B cell (primary cell): ENCODE data around the gene CAMSAP2. TPM values are rescaled to one million over a fixed set of nuclear protein-coding genes. Genes with fewer than 3 reads are reported as not detected.

Experiments
- ATAC-seq: fragments of 200-7000 bp; cut with Tn5 transposase; one replicate; pipeline ENCODE4 v1.10.0; 2021; ENCODE audit warnings: low read depth, mild to moderate bottlenecking, moderate number of reproducible peaks, moderate library complexity
- CTCF ChIA-PET: fragments of 350-600 bp; sonication (Branson Sonifier 250); formaldehyde crosslinking; loops from one replicate; lab custom pipeline; 2021; ENCODE audit warnings: antibody characterized with exemption, inconsistent platforms; lab: Charles Lee
- POLR2A ChIA-PET: fragments of 350-600 bp; sonication (Branson Sonifier 250); formaldehyde crosslinking; loops from one replicate; lab custom pipeline; 2021; ENCODE audit warnings: antibody characterized with exemption; lab: Charles Lee
- DNase-seq: peaks from one replicate; pipeline ENCODE4 v3.0.0; 2013
- H2AFZ ChIP-seq: 2 replicates; pipeline ENCODE4 v1.6.1; 2012; ENCODE audit warnings: mild to moderate bottlenecking, low read depth, low read length; ENCODE audit not compliant: insufficient read depth, poor library complexity, severe bottlenecking
- H3K27ac ChIP-seq, 2 donors: 1 replicate in 1 of 2; 2 replicates in 1 of 2; pipeline ENCODE4 v1.5.1; 2012 to 2013; ENCODE audit warnings: low read length in 2 of 2, mild to moderate bottlenecking in 2 of 2, moderate library complexity in 1 of 2
- H3K27me3 ChIP-seq, 4 experiments: fragments of 200-600 bp in 1 of 4; sonication (generic) in 1 of 4; replicated peaks in 1 of 4; 1 replicate in 2 of 4; 2 replicates in 2 of 4; pipeline versions ENCODE4 v1.6.1 to v1.7.0; 2013 to 2016; ENCODE audit warnings: low read length in 3 of 4, mild to moderate bottlenecking in 2 of 4, mixed read lengths in 1 of 4, moderate library complexity in 1 of 4; ENCODE audit not compliant: insufficient read depth in 4 of 4, control insufficient read depth in 3 of 4; ENCODE audit errors: control extremely low read depth in 1 of 4
- H3K36me3 ChIP-seq, 2 experiments: replicated peaks in 1 of 2; 1 replicate in 1 of 2; 2 replicates in 1 of 2; pipeline versions ENCODE4 v1.6.1 to v1.7.1; 2013; ENCODE audit warnings: low read length in 1 of 2; ENCODE audit not compliant: insufficient read depth in 2 of 2, control insufficient read depth in 1 of 2; ENCODE audit errors: control extremely low read depth in 1 of 2, extremely low read depth in 1 of 2
- H3K4me1 ChIP-seq, 2 donors: fragments of 200-600 bp in 1 of 2; sonication (generic) in 1 of 2; 1 replicate in 1 of 2; 2 replicates in 1 of 2; pipeline versions ENCODE4 v1.5.1 to v1.6.1; 2013 to 2017; ENCODE audit warnings: low read length in 2 of 2; ENCODE audit not compliant: control insufficient read depth in 2 of 2, insufficient read depth in 2 of 2
- H3K4me2 ChIP-seq: replicated peaks from 2 replicates; pipeline ENCODE3; 2012; ENCODE audit warnings: mild to moderate bottlenecking, low read depth, low read length; ENCODE audit not compliant: poor library complexity, severe bottlenecking
- H3K4me3 ChIP-seq, 5 experiments: fragments of 200-600 bp in 1 of 5; sonication (generic) in 1 of 5; 1 replicate in 3 of 5; 2 replicates in 2 of 5; pipeline versions ENCODE4 v1.5.1 to v1.7.0; 2011 to 2016; ENCODE audit warnings: low read length in 4 of 5, mild to moderate bottlenecking in 4 of 5, low read depth in 2 of 5, control low read depth in 1 of 5, moderate library complexity in 1 of 5; ENCODE audit not compliant: insufficient read depth in 1 of 5; ENCODE audit errors: control extremely low read depth in 1 of 5, extremely low read depth in 1 of 5
- H3K79me2 ChIP-seq: fragments of 200-600 bp; sonication (generic); one replicate; pipeline ENCODE4 v1.6.0; 2016; ENCODE audit warnings: low read length; ENCODE audit not compliant: control insufficient read depth, insufficient read depth
- H3K9ac ChIP-seq: fragments of 200-600 bp; sonication (generic); 2 replicates; pipeline ENCODE4 v1.6.1; 2017; ENCODE audit warnings: mild to moderate bottlenecking, low read length, moderate library complexity
- H3K9me3 ChIP-seq, 3 donors: one replicate each; pipeline versions ENCODE4 v1.6.1 to v1.7.1; 2013; ENCODE audit warnings: low read length in 2 of 3; ENCODE audit not compliant: control insufficient read depth in 2 of 3, insufficient read depth in 1 of 3; ENCODE audit errors: control extremely low read depth in 1 of 3
- H4K20me1 ChIP-seq: 2 replicates; pipeline ENCODE4 v1.6.0; 2012; ENCODE audit warnings: mild to moderate bottlenecking, low read length; ENCODE audit not compliant: insufficient read depth, control insufficient read depth, poor library complexity, severe bottlenecking
- H3K27ac Mint-ChIP-seq: one replicate; pipeline ENCODE4 v1.8.0; 2021; ENCODE audit warnings: mixed read lengths
- H3K27me3 Mint-ChIP-seq: one replicate; pipeline ENCODE4 v1.8.0; 2021; ENCODE audit warnings: mixed read lengths
- H3K4me1 Mint-ChIP-seq: one replicate; pipeline ENCODE4 v1.8.0; 2021; ENCODE audit warnings: mixed read lengths
- H3K4me3 Mint-ChIP-seq: one replicate; pipeline ENCODE4 v1.8.0; 2021; ENCODE audit warnings: mixed read lengths
- H3K9me3 Mint-ChIP-seq: one replicate; pipeline ENCODE4 v1.8.0; 2022; ENCODE audit warnings: mixed read lengths; ENCODE audit not compliant: insufficient read depth
- EZH2 ChIP-seq: IDR thresholded peaks from 2 replicates; pipeline ENCODE4 v1.6.1; 2012; ENCODE audit warnings: borderline replicate concordance, low read depth, mild to moderate bottlenecking, moderate library complexity, low read length; ENCODE audit not compliant: insufficient read depth, poor library complexity, severe bottlenecking
- WGBS: methylation state at CpG from one replicate; pipeline ENCODE4 v1.1.5; 2013; ENCODE audit warnings: missing lambda C conversion rate; ENCODE audit not compliant: insufficient coverage; 5-methylcytosine and 5-hydroxymethylcytosine counted together
- intact Hi-C: fragments of 100-400 bp; cut with micrococcal nuclease; formaldehyde crosslinking; loops from one replicate; pipeline ENCODE4 v1.10.0; 2022
- polyA plus RNA-seq: library from polyadenylated mRNA; depleted of rRNA; stranded (reverse); fragments of >200 nt; gene quantifications from 2 replicates; pipeline ENCODE4 v1.2.3, GENCODE V29; 2012
- total RNA-seq, 2 donors: library from RNA; stranded (reverse); fragments of 120-200 nt in 1 of 2; gene quantifications; 1 replicate in 1 of 2; 2 replicates in 1 of 2; pipeline versions ENCODE4 v1.2.3 to v1.2.4, GENCODE V29; 2013 to 2022
- TF ChIP-seq, protein P1 (sequence below): fragments of 200-600 bp; IDR thresholded peaks from one replicate; pipeline ENCODE4 v1.8.0; 2022; ENCODE audit warnings: antibody characterized with exemption, mild to moderate bottlenecking

The CAMSAP2 gene
- total and polyA plus RNA-seq, 2 donors (not counting 1 experiment from before 2014, with no cell fraction given): 0.10 to 2.1 TPM

- Histone ChIP-seq H3K4me1 (peaks cover 14 to 16% of the 10 kb centered on the region in 2 donors), H4K20me1 (no peaks in the 10 kb centered on the region), H3K9me3 (no peaks in the 10 kb centered on the region), H3K79me2 (no peaks in the 10 kb centered on the region), H2AFZ (no peak overlapping the region), H3K4me3 (no peak overlapping the region), H3K27me3 (peaks cover 0 to 22% (median 4%) of the 10 kb centered on the region in 4 experiments), H3K27ac (no peak overlapping the region), H3K9ac (no peak overlapping the region), H3K36me3 (no peaks in the 10 kb centered on the region), H3K4me2 (no peak overlapping the region)
- DNase-seq (no peak), ATAC-seq (no peak)
- peaks cover 14% of the 10 kb centered on the region for H3K27me3 Mint-ChIP-seq
- H3K4me3 Mint-ChIP-seq: no peak overlapping the region
- H3K27ac Mint-ChIP-seq: no peak overlapping the region
- 94% methylated on average over 2 of the region's 6 CpGs for WGBS
- ChIA-PET POLR2A (no interaction called here), CTCF (interaction anchor here (0.5 to 1.2 kb wide), 2 partner anchors 10 to 896 kb away, joined by 3 to 5 read pairs; no protein-coding TSS in a partner anchor)
- TF ChIP-seq EZH2: no peak
- TF ChIP-seq, protein P1, sequence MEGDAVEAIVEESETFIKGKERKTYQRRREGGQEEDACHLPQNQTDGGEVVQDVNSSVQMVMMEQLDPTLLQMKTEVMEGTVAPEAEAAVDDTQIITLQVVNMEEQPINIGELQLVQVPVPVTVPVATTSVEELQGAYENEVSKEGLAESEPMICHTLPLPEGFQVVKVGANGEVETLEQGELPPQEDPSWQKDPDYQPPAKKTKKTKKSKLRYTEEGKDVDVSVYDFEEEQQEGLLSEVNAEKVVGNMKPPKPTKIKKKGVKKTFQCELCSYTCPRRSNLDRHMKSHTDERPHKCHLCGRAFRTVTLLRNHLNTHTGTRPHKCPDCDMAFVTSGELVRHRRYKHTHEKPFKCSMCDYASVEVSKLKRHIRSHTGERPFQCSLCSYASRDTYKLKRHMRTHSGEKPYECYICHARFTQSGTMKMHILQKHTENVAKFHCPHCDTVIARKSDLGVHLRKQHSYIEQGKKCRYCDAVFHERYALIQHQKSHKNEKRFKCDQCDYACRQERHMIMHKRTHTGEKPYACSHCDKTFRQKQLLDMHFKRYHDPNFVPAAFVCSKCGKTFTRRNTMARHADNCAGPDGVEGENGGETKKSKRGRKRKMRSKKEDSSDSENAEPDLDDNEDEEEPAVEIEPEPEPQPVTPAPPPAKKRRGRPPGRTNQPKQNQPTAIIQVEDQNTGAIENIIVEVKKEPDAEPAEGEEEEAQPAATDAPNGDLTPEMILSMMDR: no peak
- peaks cover 20% of the 10 kb centered on the region for H3K4me1 Mint-ChIP-seq
- intact Hi-C loops: no loop called here
- no peaks in the 10 kb centered on the region for H3K9me3 Mint-ChIP-seq
These were observed 139.3 kb downstream of the CAMSAP2 start for GRCh38 chr1:200877839-200878551.

DNA sequence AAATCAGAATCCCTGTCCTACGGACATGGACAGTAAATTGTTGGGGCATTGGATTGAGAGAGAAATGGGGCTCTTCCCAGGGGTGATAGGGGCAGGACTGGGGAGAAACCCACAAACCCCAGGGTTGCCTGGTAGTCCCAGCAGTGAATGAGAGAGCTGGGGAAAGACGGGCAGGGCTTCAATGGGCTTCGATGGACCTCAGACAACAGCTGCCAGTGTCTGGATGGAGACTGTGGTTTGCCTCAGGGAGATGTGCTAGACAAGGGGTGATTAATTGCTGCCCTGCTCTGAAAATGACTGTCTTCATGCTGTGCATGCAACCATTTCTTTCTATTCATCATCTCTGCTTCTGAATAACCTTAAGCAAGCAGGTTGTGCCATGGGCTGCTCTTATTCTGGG, 141.5 kb downstream of the CAMSAP2 start:
- Mint-ChIP-seq H3K27me3 (peaks cover 4% of the 10 kb centered on the region), H3K27ac (no peak overlapping the region), H3K4me3 (no peak overlapping the region), H3K4me1 (peaks cover 9% of the 10 kb centered on the region), H3K9me3 (no peaks in the 10 kb centered on the region)
- ATAC-seq (no peak), DNase-seq (no peak)
- no peak overlapping the region for H3K9ac ChIP-seq
- 14% methylated on average over 3 of the region's 3 CpGs for whole genome bisulfite sequencing
- POLR2A ChIA-PET: no interaction called here
- no peaks in the 10 kb centered on the region for H4K20me1 ChIP-seq
- H3K9me3 ChIP-seq: no peaks in the 10 kb centered on the region
- intact Hi-C loops: loop anchor here (10.0 kb wide), 1 partner anchor 145 kb away; the partner anchor contains the start of gene KIF21B
- CTCF ChIA-PET: no interaction called here
- H3K79me2 ChIP-seq: no peaks in the 10 kb centered on the region
- no peak overlapping the region for H3K4me2 ChIP-seq
- H3K27me3 ChIP-seq: peaks cover 0 to 10% (median 0%) of the 10 kb centered on the region in 4 experiments
- H3K4me1 ChIP-seq: no peaks in the 10 kb centered on the region
- TF ChIP-seq, protein P1: no peak
- no peak for TF ChIP-seq EZH2
- no peaks in the 10 kb centered on the region for H3K36me3 ChIP-seq
- no peak overlapping the region for H3K4me3 ChIP-seq
- H3K27ac ChIP-seq: no peak overlapping the region
- no peak overlapping the region for H2AFZ ChIP-seq
